Measurements from ENCODE around the gene ATP1B1. TPM values are rescaled to one million over a fixed set of nuclear protein-coding genes. Genes with fewer than 3 reads are reported as not detected.

Gene ATP1B1
- total and polyA plus RNA-seq, 2 of the 13 experiments (the other 11 are each of a cell fraction or from before 2014, with no cell fraction given) = 134 to 135 TPM

DNA sequence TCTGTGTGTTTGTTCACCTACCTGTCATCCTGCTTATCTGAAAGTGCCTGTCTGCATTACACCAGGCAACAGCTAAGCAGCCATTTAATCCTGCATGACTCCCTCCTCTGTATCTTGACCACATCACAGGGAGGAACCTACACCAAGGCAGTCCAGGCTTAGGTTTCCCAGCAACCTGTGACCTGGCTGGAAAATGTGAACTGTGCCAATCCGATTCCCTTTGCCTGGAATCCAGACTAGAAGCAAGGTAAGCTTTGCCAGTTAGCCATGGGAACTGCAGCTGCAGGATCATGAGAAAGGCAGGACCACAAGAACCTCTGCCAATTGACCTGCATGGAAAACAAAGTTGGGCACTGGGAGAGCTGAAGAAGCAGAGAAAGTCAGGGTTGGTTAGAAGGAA, 6.3 kb upstream of the ATP1B1 start:
- Histone ChIP-seq H3K79me2 (ENCODE audit: insufficient read depth, low read length) (no peaks in the 10 kb centered on the region), H3K36me3 (replicated peaks in 1 of 2; ENCODE audit: control insufficient read depth in 1 of 2, insufficient read depth in 2 of 2, low read length in 2 of 2) (no peaks in the 10 kb centered on the region), H3K27ac (ENCODE audit: extremely low read length, insufficient read depth, low read length) (no peak overlapping the region), H3K27me3 (ENCODE audit: control insufficient read depth in 1 of 2, insufficient read depth in 2 of 2, low read length in 2 of 2) (no peaks in the 10 kb centered on the region), H3K4me1 (ENCODE audit: insufficient read depth, low read length) (peaks cover 57% of the 10 kb centered on the region), H3K9ac (ENCODE audit: insufficient read depth, low read depth, low read length) (no peak overlapping the region), H2AFZ (ENCODE audit: low read length) (no peak overlapping the region), H3K4me2 (ENCODE audit: low read depth, low read length) (peak overlapping the region; percentile 30; the same call in 1 of the 2 replicates), H3K4me3 (replicated peaks in 1 of 3; ENCODE audit: insufficient read depth in 1 of 3, low read depth in 2 of 3, low read length in 3 of 3) (no peak overlapping the region), H4K20me1 (ENCODE audit: insufficient read depth, low read length) (no peaks in the 10 kb centered on the region), H3K9me3 (ENCODE audit: low read length) (no peaks in the 10 kb centered on the region)
- in situ Hi-C loops (cut with HindIII; ENCODE audit: extremely low pct_ligation_motif_present, low pct_unique_long_range_greater_than_20kb) = no loop called here
- TF ChIP-seq RFX5 (IDR thresholded peaks at IDR 0.05; ENCODE audit: low read depth, low read length) = peak; percentile 72; the same call in 1 of the 2 replicates
- TF ChIP-seq JUND (CRISPR knock-in tag; IDR thresholded peaks at IDR 0.05) = no peak
- BruUV-seq (replicated peaks) = no TSS peak
- ChIA-PET POLR2A (no interaction called here), CTCF (ENCODE audit: low intra/inter-chr PET ratio, low total read pairs) (no interaction called here)
- DNase-seq (ENCODE audit: low spot score) (no peak), FAIRE-seq (no peak), ATAC-seq (no peak)
- intact Hi-C loops (cut with micrococcal nuclease; ENCODE audit: unreplicated experiment) = loop anchor here (2.0 to 10.0 kb wide), 4 partner anchors 13 to 385 kb away; partner anchors contain the start of gene SLC19A2
- WGBS (ENCODE audit: low lambda C conversion rate) = 8% methylated on average over 1 of the region's 1 CpG

- TF ChIP-seq HNF4A (CRISPR knock-in tag; IDR thresholded peaks at IDR 0.05) (peak; percentile 41; the same call in 1 of the 2 replicates), CEBPG (CRISPR knock-in tag; IDR thresholded peaks at IDR 0.05) (peak; percentile 17; the same call in 1 of the 2 replicates), ZNF713 (CRISPR knock-in tag; IDR thresholded peaks at IDR 0.05) (no peak), CEBPB (IDR thresholded peaks at IDR 0.05; ENCODE audit: borderline replicate concordance, low read depth, low read length) (0 out of 2 replicates have a peak, but pooled peaks have one; percentile 9)
- ChIA-PET CTCF (ENCODE audit: low intra/inter-chr PET ratio, low total read pairs) (no interaction called here), POLR2A (no interaction called here)
- H4K20me1 ChIP-seq (ENCODE audit: insufficient read depth, low read length) = no peaks in the 10 kb centered on the region
- H3K9ac ChIP-seq (ENCODE audit: insufficient read depth, low read depth, low read length) = no peak overlapping the region
- peak overlapping the region; percentile 30; the same call in 1 of the 2 replicates for H3K4me2 ChIP-seq (ENCODE audit: low read depth, low read length)
- H3K9me3 ChIP-seq (ENCODE audit: low read length) = no peaks in the 10 kb centered on the region
- H2AFZ ChIP-seq (ENCODE audit: low read length) = no peak overlapping the region
- intact Hi-C loops (cut with micrococcal nuclease; ENCODE audit: unreplicated experiment) (loop anchor here (2.0 to 10.0 kb wide), 4 partner anchors 14 to 384 kb away; partner anchors contain the start of gene SLC19A2), in situ Hi-C loops (cut with HindIII; ENCODE audit: extremely low pct_ligation_motif_present, low pct_unique_long_range_greater_than_20kb) (no loop called here)
- no peaks in the 10 kb centered on the region for H3K79me2 ChIP-seq (ENCODE audit: insufficient read depth, low read length)
- H3K36me3 ChIP-seq (replicated peaks in 1 of 2; ENCODE audit: control insufficient read depth in 1 of 2, insufficient read depth in 2 of 2, low read length in 2 of 2) = no peaks in the 10 kb centered on the region
- WGBS (ENCODE audit: low lambda C conversion rate) = 22% methylated on average over 3 of the region's 3 CpGs
- no TSS peak for BruUV-seq (replicated peaks)
- ATAC-seq (no peak), FAIRE-seq (no peak), DNase-seq (ENCODE audit: low spot score) (no peak)
- H3K4me1 ChIP-seq (ENCODE audit: insufficient read depth, low read length) = peaks cover 58% of the 10 kb centered on the region
- no peak overlapping the region for H3K4me3 ChIP-seq (replicated peaks in 1 of 3; ENCODE audit: insufficient read depth in 1 of 3, low read depth in 2 of 3, low read length in 3 of 3)
- H3K27me3 ChIP-seq (ENCODE audit: control insufficient read depth in 1 of 2, insufficient read depth in 2 of 2, low read length in 2 of 2) = no peaks in the 10 kb centered on the region
- no peak overlapping the region for H3K27ac ChIP-seq (ENCODE audit: extremely low read length, insufficient read depth, low read length)
These were observed 5.8 kb upstream of the ATP1B1 start for GRCh38 chr1:169100651-169101088.
